22Rv1 (cell line): ENCODE data around the gene TRIP11.

Experiments
- ZFX ChIP-seq: fragments of 450-650 bp; IDR thresholded peaks from 2 replicates; pipeline ENCODE4 v1.6.1; 2017; ENCODE audit warnings: antibody characterized with exemption, borderline replicate concordance
- TF ChIP-seq, protein P1 (sequence below): fragments of 450-650 bp; IDR thresholded peaks from 2 replicates; pipeline ENCODE4 v1.5.1; 2017; ENCODE audit warnings: mild to moderate bottlenecking

- TF ChIP-seq, protein P1, sequence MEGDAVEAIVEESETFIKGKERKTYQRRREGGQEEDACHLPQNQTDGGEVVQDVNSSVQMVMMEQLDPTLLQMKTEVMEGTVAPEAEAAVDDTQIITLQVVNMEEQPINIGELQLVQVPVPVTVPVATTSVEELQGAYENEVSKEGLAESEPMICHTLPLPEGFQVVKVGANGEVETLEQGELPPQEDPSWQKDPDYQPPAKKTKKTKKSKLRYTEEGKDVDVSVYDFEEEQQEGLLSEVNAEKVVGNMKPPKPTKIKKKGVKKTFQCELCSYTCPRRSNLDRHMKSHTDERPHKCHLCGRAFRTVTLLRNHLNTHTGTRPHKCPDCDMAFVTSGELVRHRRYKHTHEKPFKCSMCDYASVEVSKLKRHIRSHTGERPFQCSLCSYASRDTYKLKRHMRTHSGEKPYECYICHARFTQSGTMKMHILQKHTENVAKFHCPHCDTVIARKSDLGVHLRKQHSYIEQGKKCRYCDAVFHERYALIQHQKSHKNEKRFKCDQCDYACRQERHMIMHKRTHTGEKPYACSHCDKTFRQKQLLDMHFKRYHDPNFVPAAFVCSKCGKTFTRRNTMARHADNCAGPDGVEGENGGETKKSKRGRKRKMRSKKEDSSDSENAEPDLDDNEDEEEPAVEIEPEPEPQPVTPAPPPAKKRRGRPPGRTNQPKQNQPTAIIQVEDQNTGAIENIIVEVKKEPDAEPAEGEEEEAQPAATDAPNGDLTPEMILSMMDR: no peak
- TF ChIP-seq ZFX: no peak
Observed at GRCh38 chr14:92074555-92074954, 34.7 kb upstream of the TRIP11 start.
